Omental fat pad (tissue), 4 donors: ENCODE data around the gene ZDHHC22. TPM values are rescaled to one million over a fixed set of nuclear protein-coding genes. Genes with fewer than 3 reads are reported as not detected.

Source experiments
- ATAC-seq: fragments of 150-250 bp; one replicate; pipeline ENCODE4 v1.9.1; 2016; ENCODE audit warnings: mild to moderate bottlenecking, moderate library complexity; ENCODE audit not compliant: low FRiP score
- DNase-seq: peaks from one replicate; pipeline ENCODE4 v3.0.0-alpha.2; 2019; ENCODE audit warnings: low spot score
- CTCF ChIP-seq, 3 donors: fragments of 450-650 bp; IDR thresholded peaks; one replicate each; pipeline ENCODE4 v1.5.1; 2016 to 2017; ENCODE audit warnings: antibody characterized with exemption in 3 of 3, mild to moderate bottlenecking in 3 of 3, moderate library complexity in 2 of 3
- total RNA-seq, 4 donors: library from RNA; depleted of rRNA; stranded (reverse); fragments of >200 nt; gene quantifications; one replicate each; pipeline ENCODE4 v1.1.0, GENCODE V29; 2016

ZDHHC22 gene
- total RNA-seq, 4 donors from 2014 or later = not detected

DNA sequence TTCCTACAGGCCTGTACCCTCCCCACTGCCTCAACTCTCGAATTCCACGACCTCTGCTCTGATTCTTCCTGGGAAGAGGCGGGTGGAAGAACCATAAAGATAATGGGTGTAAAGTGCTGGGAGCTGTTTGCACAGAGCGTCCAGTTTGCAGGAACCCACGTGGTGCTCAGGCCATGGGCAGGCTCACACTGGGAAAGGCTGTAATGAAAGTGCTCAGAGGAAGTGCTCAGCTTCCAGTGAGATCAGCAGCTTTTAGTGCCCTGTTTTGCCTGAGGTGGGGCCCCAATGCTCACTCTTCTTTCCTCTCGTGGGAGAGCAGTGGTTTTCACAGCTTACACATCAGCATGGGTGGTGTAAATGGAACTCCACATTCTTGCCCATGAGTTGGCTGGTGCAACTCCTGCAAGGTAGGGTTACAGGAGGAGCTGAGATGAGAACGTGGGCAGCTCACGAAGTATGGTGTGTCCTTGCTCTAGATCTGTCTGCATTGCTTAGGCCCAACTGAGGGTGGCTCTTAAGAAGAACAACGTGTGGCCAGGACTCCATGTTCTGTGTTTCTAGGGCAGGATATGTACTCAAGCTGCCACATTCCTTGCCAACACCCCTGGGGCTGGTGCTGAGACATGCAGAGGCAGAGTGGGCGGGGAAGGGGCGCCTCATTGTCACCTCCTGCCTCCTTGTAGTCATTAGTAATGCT lies 43.0 kb upstream of the ZDHHC22 start:
- no peak for DNase-seq
- no peak for ATAC-seq
- TF ChIP-seq CTCF (IDR thresholded peaks at IDR 0.05) = no peak

DNA sequence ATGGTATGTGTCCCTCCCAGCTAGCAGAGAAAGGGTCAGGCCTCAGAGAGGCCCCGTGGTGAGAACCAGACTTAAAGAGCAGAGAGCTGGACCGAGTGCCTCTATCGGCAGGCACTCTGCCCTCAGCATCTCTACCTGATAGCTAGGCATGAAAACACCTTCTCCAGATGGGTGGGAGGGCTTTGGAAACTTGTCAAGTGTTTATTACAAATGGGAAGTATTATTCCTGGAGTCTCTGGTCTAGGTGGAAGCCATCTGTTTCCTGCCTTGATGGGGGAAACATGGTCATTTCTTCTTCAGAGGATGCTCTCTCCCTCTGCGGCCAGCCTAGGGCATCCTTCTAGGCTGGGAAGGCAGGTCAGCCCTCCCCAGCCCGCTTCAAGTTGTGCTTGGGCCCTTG lies 42.3 kb upstream of the ZDHHC22 start:
- DNase-seq (no peak), ATAC-seq (no peak)
- TF ChIP-seq CTCF (IDR thresholded peaks at IDR 0.05) = no peak

DNA sequence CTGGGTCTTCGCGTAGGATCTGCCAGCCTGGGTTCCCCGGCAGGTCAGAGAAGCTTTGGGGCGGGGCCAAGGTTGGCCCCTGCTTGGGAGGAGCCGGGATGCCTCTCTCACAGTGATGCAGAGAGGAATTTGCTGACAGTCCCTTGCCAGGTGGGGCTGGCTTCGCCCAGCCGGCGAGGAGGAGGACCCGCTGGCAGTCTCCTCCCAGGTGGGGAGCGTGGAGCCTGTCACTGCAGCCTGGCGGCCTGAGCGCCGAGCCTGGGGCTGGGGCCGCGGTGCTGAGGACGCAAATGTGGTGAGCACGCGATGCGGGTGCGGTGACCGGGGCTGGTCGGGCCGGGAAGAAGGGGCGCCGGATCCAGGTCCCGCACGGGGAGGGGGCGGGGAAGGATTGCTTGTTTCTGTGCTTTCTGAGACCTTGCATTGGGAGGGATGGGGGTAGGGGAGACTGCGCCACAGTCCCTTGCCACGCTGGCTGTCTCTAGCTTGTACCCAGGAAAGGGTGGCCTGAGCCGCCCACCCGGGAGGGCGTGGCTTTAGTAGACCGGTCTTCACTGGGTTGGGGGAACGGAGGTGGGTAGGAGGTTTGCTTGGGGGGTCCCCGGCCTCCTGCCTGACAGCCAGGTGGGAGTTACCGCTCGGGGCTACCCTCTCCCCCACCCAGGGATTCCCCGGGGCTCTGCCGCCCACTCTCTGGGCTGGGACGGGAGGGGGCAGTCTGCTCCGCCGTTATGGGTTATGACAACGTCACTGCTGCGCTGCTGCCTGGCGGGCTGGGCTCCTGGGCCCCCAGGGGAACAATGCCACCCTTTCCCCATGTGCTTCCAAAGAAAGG lies 40.2 kb upstream of the ZDHHC22 start, which contains the start of gene TMEM63C:
Gene TMEM63C, plus strand, starts transcription at position 196 of the 835 bp plus-strand sequence. CDS start 37,016 bp downstream, outside the sequence.
- no peak for ATAC-seq
- no peak for TF ChIP-seq CTCF (IDR thresholded peaks at IDR 0.05)
- no peak for DNase-seq

GRCh38 chr14:77180726-77181602 lies 39.4 kb upstream of the ZDHHC22 start:
- ATAC-seq = no peak
- TF ChIP-seq CTCF (IDR thresholded peaks at IDR 0.05) = no peak
- no peak for DNase-seq

GRCh38 chr14:77178656-77179055 lies 37.1 kb upstream of the ZDHHC22 start:
- DNase-seq = no peak
- TF ChIP-seq CTCF (IDR thresholded peaks at IDR 0.05) = no peak
- ATAC-seq = no peak

DNA sequence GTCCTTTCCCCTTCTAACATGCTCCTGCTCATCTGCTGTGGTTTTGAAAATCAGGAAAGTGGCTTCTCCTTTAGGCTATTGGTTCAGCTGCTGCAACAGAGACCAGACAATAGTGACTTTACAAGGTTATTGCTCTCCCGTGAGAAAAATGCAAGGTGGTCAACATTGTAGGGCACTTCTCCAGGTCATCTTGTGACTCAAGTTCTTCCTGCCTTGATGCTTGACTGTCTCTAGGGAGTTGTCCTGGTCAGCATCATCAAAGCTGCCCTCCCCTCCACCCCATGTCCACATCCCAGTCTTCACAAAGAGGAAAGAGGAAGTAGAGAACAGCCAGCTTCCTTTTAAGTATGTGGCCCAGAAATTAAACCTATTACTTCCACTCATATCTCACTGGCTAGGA lies 36.1 kb upstream of the ZDHHC22 start:
- DNase-seq (no peak), ATAC-seq (no peak)
- TF ChIP-seq CTCF (IDR thresholded peaks at IDR 0.05) = no peak
